Measurements from ENCODE around the gene MRS2.

DNA sequence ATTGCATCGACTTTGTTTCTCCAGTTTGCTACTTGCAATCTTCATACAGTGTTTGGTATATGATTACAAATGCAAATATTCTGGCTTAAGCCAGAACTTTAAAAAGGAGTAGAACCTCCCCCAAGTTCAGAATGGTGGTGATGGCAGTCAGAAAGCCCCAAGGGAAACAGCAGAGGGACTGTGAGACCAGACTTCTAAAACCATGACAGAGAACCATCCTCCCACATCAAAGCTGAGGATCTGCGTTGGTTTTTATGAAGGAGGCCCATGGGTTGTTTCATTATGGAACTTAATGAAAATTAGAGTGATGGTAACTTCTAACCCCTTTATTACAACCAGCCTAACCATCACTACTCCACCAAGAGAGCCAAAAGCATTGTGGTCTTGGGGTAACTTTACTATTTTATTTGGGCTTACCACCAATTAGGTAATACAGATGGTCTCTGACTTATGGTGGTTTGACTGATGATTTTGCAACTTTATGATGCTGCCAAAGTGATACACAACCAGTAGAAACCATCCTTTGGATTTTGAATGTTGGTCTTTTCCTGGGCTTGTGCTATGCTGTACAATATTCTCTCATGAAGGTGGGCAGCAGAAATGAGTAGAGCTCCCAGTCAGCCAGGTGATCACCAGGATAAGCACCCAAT is 10.9 kb upstream of the MRS2 start:
- TF ChIP-seq, protein P1, sequence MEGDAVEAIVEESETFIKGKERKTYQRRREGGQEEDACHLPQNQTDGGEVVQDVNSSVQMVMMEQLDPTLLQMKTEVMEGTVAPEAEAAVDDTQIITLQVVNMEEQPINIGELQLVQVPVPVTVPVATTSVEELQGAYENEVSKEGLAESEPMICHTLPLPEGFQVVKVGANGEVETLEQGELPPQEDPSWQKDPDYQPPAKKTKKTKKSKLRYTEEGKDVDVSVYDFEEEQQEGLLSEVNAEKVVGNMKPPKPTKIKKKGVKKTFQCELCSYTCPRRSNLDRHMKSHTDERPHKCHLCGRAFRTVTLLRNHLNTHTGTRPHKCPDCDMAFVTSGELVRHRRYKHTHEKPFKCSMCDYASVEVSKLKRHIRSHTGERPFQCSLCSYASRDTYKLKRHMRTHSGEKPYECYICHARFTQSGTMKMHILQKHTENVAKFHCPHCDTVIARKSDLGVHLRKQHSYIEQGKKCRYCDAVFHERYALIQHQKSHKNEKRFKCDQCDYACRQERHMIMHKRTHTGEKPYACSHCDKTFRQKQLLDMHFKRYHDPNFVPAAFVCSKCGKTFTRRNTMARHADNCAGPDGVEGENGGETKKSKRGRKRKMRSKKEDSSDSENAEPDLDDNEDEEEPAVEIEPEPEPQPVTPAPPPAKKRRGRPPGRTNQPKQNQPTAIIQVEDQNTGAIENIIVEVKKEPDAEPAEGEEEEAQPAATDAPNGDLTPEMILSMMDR (IDR thresholded peaks at IDR 0.05), result no peak
- no peak for TF ChIP-seq POLR2A (IDR thresholded peaks at IDR 0.05)
